ENCODE measurements around the gene EXOC2. TPM values are rescaled to one million over a fixed set of nuclear protein-coding genes. Genes with fewer than 3 reads are reported as not detected.
A peak's percentile ranks its signal among the peaks of the same experiment; 100 is the strongest.

The EXOC2 gene
- total and polyA plus RNA-seq, 4 donors, result 28.8 to 47.2 (median 31.9) TPM

DNA sequence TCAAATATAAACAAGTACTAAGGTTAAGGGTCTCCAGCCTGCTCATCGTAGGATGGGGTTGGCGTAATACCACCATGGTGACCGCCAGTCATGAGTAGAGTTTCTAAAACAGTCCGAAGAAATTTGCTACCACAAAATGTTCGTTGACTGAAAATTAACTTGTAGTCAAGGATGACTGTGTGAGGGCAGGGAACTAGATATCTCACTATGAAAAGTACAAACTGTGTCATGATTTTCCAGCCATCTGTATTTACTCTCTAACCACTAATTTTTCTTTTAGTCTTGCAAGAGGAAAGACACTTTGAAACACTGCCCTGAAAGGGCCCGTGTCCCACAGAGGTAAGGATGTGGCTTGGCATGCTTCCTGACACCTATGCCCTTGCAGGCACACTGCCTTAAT lies 201.7 kb downstream of the EXOC2 start:
- peaks cover 4% of the 10 kb centered on the region for H3K4me1 ChIP-seq (ENCODE audit: control insufficient read depth, insufficient read depth, low read length)
- no peak for DNase-seq (ENCODE audit: low read depth in 4 of 6, low spot score in 6 of 6)
- no peaks in the 10 kb centered on the region for H3K9me3 ChIP-seq (ENCODE audit: control insufficient read depth, insufficient read depth, low read length)
- no peaks in the 10 kb centered on the region for H3K27me3 ChIP-seq (ENCODE audit: control insufficient read depth, insufficient read depth, low read length)
- 100% methylated on average over 1 of the region's 6 CpGs for WGBS (ENCODE audit: insufficient coverage)
- peaks cover 18% of the 10 kb centered on the region for H3K36me3 ChIP-seq (ENCODE audit: control insufficient read depth, insufficient read depth, low read length)
- no peak overlapping the region for H3K27ac ChIP-seq (ENCODE audit: low read depth, low read length)
- H3K4me3 ChIP-seq (ENCODE audit: low read depth, low read length), result no peak overlapping the region

GRCh38 chr6:490251-491037 lies 202.5 kb downstream of the EXOC2 start:
- Histone ChIP-seq H3K36me3 (ENCODE audit: control insufficient read depth, insufficient read depth, low read length) (peaks cover 21% of the 10 kb centered on the region), H3K27me3 (ENCODE audit: control insufficient read depth, insufficient read depth, low read length) (no peaks in the 10 kb centered on the region), H3K4me3 (ENCODE audit: low read depth, low read length) (no peak overlapping the region), H3K27ac (ENCODE audit: low read depth, low read length) (no peak overlapping the region), H3K9me3 (ENCODE audit: control insufficient read depth, insufficient read depth, low read length) (no peaks in the 10 kb centered on the region), H3K4me1 (ENCODE audit: control insufficient read depth, insufficient read depth, low read length) (peaks cover 4% of the 10 kb centered on the region)
- DNase-seq (ENCODE audit: low read depth in 4 of 6, low spot score in 6 of 6), result no peak
- WGBS (ENCODE audit: insufficient coverage), result 80% methylated on average over 5 of the region's 6 CpGs

DNA sequence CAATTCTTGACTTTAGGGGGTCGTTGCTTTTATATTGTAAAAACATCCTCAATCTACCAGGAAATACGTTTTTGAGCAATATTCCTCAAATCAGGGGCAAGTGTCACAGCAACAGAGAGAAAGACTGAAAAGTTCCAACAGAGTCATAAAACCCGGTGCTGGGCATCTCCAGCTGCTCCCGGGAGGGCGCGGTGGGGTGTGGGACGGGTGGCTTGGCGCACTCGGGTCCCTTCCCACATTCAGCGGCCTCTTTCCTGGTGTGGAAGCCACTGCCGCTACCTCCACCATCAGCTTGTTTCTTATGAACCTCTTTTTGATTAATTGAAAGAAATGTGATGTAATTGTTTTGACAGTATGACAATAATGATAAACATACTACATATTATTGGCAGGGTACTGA lies 203.2 kb downstream of the EXOC2 start:
- H3K27ac ChIP-seq (ENCODE audit: low read depth, low read length), result no peak overlapping the region
- peaks cover 16% of the 10 kb centered on the region for H3K36me3 ChIP-seq (ENCODE audit: control insufficient read depth, insufficient read depth, low read length)
- DNase-seq (ENCODE audit: low read depth in 4 of 6, low spot score in 6 of 6), result no peak
- WGBS (ENCODE audit: insufficient coverage), result 97% methylated on average over 6 of the region's 11 CpGs
- H3K27me3 ChIP-seq (ENCODE audit: control insufficient read depth, insufficient read depth, low read length), result no peaks in the 10 kb centered on the region
- no peaks in the 10 kb centered on the region for H3K9me3 ChIP-seq (ENCODE audit: control insufficient read depth, insufficient read depth, low read length)
- H3K4me3 ChIP-seq (ENCODE audit: low read depth, low read length), result no peak overlapping the region
- H3K4me1 ChIP-seq (ENCODE audit: control insufficient read depth, insufficient read depth, low read length), result peaks cover 4% of the 10 kb centered on the region

DNA sequence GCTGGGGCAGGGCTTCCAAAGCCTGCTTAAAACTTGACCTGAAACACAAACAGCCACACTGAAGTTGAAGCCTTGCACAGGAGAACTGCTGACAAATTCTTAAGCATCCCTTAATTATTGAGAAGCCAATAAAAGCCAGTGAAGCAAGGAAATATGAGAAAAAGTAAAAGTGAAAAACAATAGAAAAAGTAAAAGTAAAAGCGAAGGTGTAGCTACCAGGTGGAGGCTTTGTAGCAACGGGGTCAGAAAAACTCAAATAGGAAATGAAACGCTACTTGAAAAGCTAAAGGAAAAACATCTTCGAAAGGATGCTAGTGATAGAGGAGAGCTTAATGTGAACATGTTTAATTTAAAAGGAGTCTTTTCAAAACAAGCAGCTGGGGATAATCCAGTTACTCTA lies 203.9 kb downstream of the EXOC2 start:
- H3K4me3 ChIP-seq (ENCODE audit: low read depth, low read length), result no peak overlapping the region
- no peak for DNase-seq (ENCODE audit: low read depth in 4 of 6, low spot score in 6 of 6)
- 93% methylated on average over 4 of the region's 4 CpGs for WGBS (ENCODE audit: insufficient coverage)
- no peaks in the 10 kb centered on the region for H3K9me3 ChIP-seq (ENCODE audit: control insufficient read depth, insufficient read depth, low read length)
- H3K27ac ChIP-seq (ENCODE audit: low read depth, low read length), result no peak overlapping the region
- H3K4me1 ChIP-seq (ENCODE audit: control insufficient read depth, insufficient read depth, low read length), result peaks cover 4% of the 10 kb centered on the region
- H3K36me3 ChIP-seq (ENCODE audit: control insufficient read depth, insufficient read depth, low read length), result peaks cover 15% of the 10 kb centered on the region
- H3K27me3 ChIP-seq (ENCODE audit: control insufficient read depth, insufficient read depth, low read length), result no peaks in the 10 kb centered on the region

DNA sequence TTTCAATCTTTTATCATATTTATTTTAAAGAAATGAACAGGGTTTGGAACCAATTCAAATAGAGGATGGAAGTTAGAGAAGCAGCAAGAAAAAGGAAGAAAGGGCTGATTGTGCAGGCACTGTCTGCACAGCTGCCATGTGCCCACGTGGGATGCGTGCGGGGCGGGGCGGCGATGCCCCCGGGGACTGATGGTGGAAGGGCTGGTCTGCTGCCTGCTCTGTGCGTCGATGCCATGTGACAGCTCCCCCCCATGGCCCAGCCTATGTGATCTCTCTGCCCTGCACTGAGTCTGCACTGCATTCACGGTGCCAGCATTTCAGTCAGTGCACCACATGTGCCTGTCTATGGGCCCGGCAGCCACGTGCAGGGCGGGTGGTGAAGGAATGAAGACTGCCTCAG lies 205.0 kb downstream of the EXOC2 start:
- Histone ChIP-seq H3K36me3 (ENCODE audit: control insufficient read depth, insufficient read depth, low read length) (peaks cover 15% of the 10 kb centered on the region), H3K4me3 (ENCODE audit: low read depth, low read length) (no peak overlapping the region), H3K4me1 (ENCODE audit: control insufficient read depth, insufficient read depth, low read length) (peaks cover 4% of the 10 kb centered on the region), H3K27me3 (ENCODE audit: control insufficient read depth, insufficient read depth, low read length) (no peaks in the 10 kb centered on the region), H3K9me3 (ENCODE audit: control insufficient read depth, insufficient read depth, low read length) (no peaks in the 10 kb centered on the region), H3K27ac (ENCODE audit: low read depth, low read length) (no peak overlapping the region)
- WGBS (ENCODE audit: insufficient coverage), result 60% methylated on average over 13 of the region's 13 CpGs
- DNase-seq (ENCODE audit: low read depth in 4 of 6, low spot score in 6 of 6), result peak in 3 of 6 donors; percentile 17 to 73 (median 55)

GRCh38 chr6:485655-486170 lies 207.2 kb downstream of the EXOC2 start:
- H3K27me3 ChIP-seq (ENCODE audit: control insufficient read depth, insufficient read depth, low read length), result no peaks in the 10 kb centered on the region
- H3K36me3 ChIP-seq (ENCODE audit: control insufficient read depth, insufficient read depth, low read length), result peaks cover 15% of the 10 kb centered on the region
- H3K27ac ChIP-seq (ENCODE audit: low read depth, low read length), result no peak overlapping the region
- no peak overlapping the region for H3K4me3 ChIP-seq (ENCODE audit: low read depth, low read length)
- DNase-seq (ENCODE audit: low read depth in 4 of 6, low spot score in 6 of 6), result no peak
- WGBS (ENCODE audit: insufficient coverage), result 88% methylated on average over 2 of the region's 15 CpGs
- peaks cover 4% of the 10 kb centered on the region for H3K4me1 ChIP-seq (ENCODE audit: control insufficient read depth, insufficient read depth, low read length)
- H3K9me3 ChIP-seq (ENCODE audit: control insufficient read depth, insufficient read depth, low read length), result no peaks in the 10 kb centered on the region

- Histone ChIP-seq H3K36me3 (ENCODE audit: control insufficient read depth, insufficient read depth, low read length) (peaks cover 15% of the 10 kb centered on the region), H3K9me3 (ENCODE audit: control insufficient read depth, insufficient read depth, low read length) (no peaks in the 10 kb centered on the region), H3K4me3 (ENCODE audit: low read depth, low read length) (no peak overlapping the region), H3K27ac (ENCODE audit: low read depth, low read length) (no peak overlapping the region), H3K4me1 (ENCODE audit: control insufficient read depth, insufficient read depth, low read length) (peaks cover 4% of the 10 kb centered on the region), H3K27me3 (ENCODE audit: control insufficient read depth, insufficient read depth, low read length) (no peaks in the 10 kb centered on the region)
- no peak for DNase-seq (ENCODE audit: low read depth in 4 of 6, low spot score in 6 of 6)
- WGBS (ENCODE audit: insufficient coverage), result 100% methylated on average over 3 of the region's 6 CpGs
These were observed 208.2 kb downstream of the EXOC2 start for GRCh38 chr6:484746-485145.

- DNase-seq (ENCODE audit: low read depth in 4 of 6, low spot score in 6 of 6), result no peak
- H3K27me3 ChIP-seq (ENCODE audit: control insufficient read depth, insufficient read depth, low read length), result no peaks in the 10 kb centered on the region
- peaks cover 15% of the 10 kb centered on the region for H3K36me3 ChIP-seq (ENCODE audit: control insufficient read depth, insufficient read depth, low read length)
- 84% methylated on average over 2 of the region's 4 CpGs for WGBS (ENCODE audit: insufficient coverage)
- no peak overlapping the region for H3K27ac ChIP-seq (ENCODE audit: low read depth, low read length)
- H3K9me3 ChIP-seq (ENCODE audit: control insufficient read depth, insufficient read depth, low read length), result no peaks in the 10 kb centered on the region
- H3K4me1 ChIP-seq (ENCODE audit: control insufficient read depth, insufficient read depth, low read length), result peaks cover 4% of the 10 kb centered on the region
- H3K4me3 ChIP-seq (ENCODE audit: low read depth, low read length), result no peak overlapping the region
These were observed 208.7 kb downstream of the EXOC2 start for GRCh38 chr6:484086-484745.

GRCh38 chr6:475314-475713 lies 217.6 kb downstream of the EXOC2 start:
- H3K27me3 ChIP-seq (ENCODE audit: control insufficient read depth, insufficient read depth, low read length), result no peaks in the 10 kb centered on the region
- no peak for DNase-seq (ENCODE audit: low read depth in 4 of 6, low spot score in 6 of 6)
- H3K36me3 ChIP-seq (ENCODE audit: control insufficient read depth, insufficient read depth, low read length), result no peaks in the 10 kb centered on the region
- H3K27ac ChIP-seq (ENCODE audit: low read depth, low read length), result no peak overlapping the region
- 41% methylated on average over 13 of the region's 14 CpGs for WGBS (ENCODE audit: insufficient coverage)
- no peak overlapping the region for H3K4me3 ChIP-seq (ENCODE audit: low read depth, low read length)
- peaks cover 8% of the 10 kb centered on the region for H3K4me1 ChIP-seq (ENCODE audit: control insufficient read depth, insufficient read depth, low read length)
- no peaks in the 10 kb centered on the region for H3K9me3 ChIP-seq (ENCODE audit: control insufficient read depth, insufficient read depth, low read length)

All from spinal cord (tissue), 10 donors.